Muscle of leg (tissue), 16 donors: ENCODE measurements around the gene METTL24. TPM values are rescaled to one million over a fixed set of nuclear protein-coding genes. Genes with fewer than 3 reads are reported as not detected.

Source experiments
- DNase-seq: peaks from one replicate; pipeline ENCODE4 v3.0.0; 2013
- H3K27ac ChIP-seq: one replicate; pipeline ENCODE4 v1.5.1; 2013; ENCODE audit warnings: mild to moderate bottlenecking, low read length, control low read depth
- H3K27me3 ChIP-seq: one replicate; pipeline ENCODE4 v1.6.1; 2013; ENCODE audit warnings: low read length; ENCODE audit not compliant: control insufficient read depth, insufficient read depth
- H3K36me3 ChIP-seq: one replicate; pipeline ENCODE4 v1.6.1; 2013; ENCODE audit warnings: low read length; ENCODE audit not compliant: control insufficient read depth, insufficient read depth
- H3K4me1 ChIP-seq: one replicate; pipeline ENCODE4 v1.6.1; 2013; ENCODE audit warnings: low read length; ENCODE audit not compliant: control insufficient read depth, insufficient read depth
- H3K4me3 ChIP-seq: one replicate; pipeline ENCODE4 v1.5.1; 2013; ENCODE audit warnings: low read length, control low read depth
- H3K9me3 ChIP-seq: replicated peaks from 2 replicates; pipeline ENCODE4 v1.6.1; 2013; ENCODE audit warnings: low read depth, low read length; ENCODE audit not compliant: control insufficient read depth
- WGBS: methylation state at CpG from one replicate; pipeline ENCODE4 v1.1.5; 2013; ENCODE audit warnings: missing lambda C conversion rate; ENCODE audit not compliant: insufficient coverage; 5-methylcytosine and 5-hydroxymethylcytosine counted together
- long read RNA-seq, 11 donors: transcript quantifications; one replicate each; lab custom pipeline, GENCODE V29; 2026
- polyA plus RNA-seq, 8 donors: library from polyadenylated mRNA; unstranded; fragments of 120-200 nt; gene quantifications; one replicate each; pipeline versions ENCODE4 v1.2.1 to v1.2.3, GENCODE V29; 2013; ENCODE audit warnings: inconsistent platforms in 1 of 8, low replicate concordance in 1 of 8; ENCODE audit not compliant: insufficient read length in 8 of 8, insufficient read depth in 1 of 8
- total RNA-seq: library from RNA; stranded (reverse); fragments of 120-200 nt; gene quantifications from one replicate; pipeline ENCODE4 v1.2.4, GENCODE V29; 2013

The METTL24 gene, protein sequence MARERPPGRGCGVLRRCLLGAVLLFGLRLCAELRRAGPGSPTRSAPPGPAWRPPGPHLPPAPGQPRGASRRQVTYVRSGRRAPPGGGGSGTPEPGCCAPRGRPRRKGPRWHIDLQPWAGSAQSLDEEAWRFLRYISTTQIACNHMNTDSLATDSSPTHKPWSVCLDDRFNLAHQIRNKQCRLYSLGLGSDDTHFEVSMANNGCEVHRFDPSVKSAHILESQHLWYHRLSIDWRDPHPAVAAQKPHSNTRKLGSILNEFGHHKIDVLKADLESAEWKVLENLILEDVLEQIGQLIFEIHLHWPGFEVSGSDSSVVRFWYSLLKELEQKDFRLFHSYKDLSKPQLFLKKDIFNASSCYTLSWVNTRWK
- total RNA-seq (1.4 TPM), polyA plus RNA-seq (1 to 10 TPM in 3 of 8 donors, under 1 TPM in 5; 0.28 to 2.2 (median 0.75) TPM)
- long read RNA-seq, donor 1: 0 reads
- long read RNA-seq, donor 2: 0 reads
- long read RNA-seq, donor 3: 0 reads
- long read RNA-seq, donor 4: 0 reads
- long read RNA-seq, donor 5, partial matches to known transcripts: 0 of 1 reads
- long read RNA-seq, donor 5, other reads (novel, unspliced or antisense): 0 of 1 reads
- long read RNA-seq, donor 6: 0 reads
- long read RNA-seq, donor 7: 0 reads
- long read RNA-seq, donor 8: 0 reads
- long read RNA-seq, donor 9: 0 reads
- long read RNA-seq, donor 10: 0 reads
- long read RNA-seq, donor 11: 0 reads

DNA sequence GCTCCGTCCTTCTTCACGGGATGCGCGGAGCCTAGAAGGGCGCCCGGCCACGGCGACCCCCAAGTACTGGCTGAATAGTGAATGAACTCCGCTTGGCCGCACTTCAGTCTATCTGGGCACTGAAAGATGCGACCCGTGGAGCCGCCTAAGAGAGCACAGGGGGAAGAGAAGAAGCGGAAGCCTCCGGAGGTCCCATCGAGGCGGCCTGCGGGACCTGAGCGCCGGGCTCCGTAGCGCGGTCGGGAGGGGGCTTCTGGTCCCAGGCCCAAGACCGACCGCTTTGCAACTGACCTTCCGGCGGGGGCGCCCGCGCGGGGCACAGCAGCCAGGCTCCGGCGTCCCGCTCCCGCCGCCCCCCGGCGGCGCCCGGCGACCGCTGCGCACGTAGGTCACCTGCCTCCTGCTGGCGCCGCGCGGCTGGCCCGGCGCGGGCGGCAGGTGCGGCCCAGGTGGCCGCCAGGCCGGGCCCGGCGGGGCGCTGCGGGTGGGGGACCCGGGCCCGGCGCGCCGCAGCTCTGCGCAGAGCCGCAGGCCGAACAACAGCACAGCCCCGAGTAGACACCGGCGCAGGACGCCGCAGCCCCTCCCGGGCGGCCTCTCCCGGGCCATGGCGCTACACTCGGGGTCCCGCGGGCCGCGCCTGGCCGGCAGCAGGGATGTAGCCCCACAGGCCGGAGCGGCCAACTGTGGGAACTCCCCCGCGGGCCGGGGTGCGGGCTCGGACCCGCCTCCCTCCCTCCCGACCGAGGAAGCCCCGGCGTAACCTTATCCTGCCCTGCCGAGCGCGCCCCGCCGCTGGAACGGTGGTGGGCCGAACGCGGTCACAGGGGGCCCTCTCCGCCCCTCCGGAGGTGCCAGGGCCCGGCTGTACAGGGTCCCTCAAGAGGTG is at the start of gene METTL24:
Gene METTL24 (minus strand): TSS at position 686 of the 889 bp plus-strand sequence. CDS start 77 bp downstream, at position 609.
- DNase-seq: no peak
- H3K4me3 ChIP-seq: peak within 1 kb of the TSS; percentile 37
- H3K9me3 ChIP-seq: no peaks in the 10 kb centered on the region
- WGBS: under 1% methylated on average over 101 of the region's 107 CpGs
- H3K27ac ChIP-seq: peak within 1 kb of the TSS; percentile 16
- H3K27me3 ChIP-seq: peaks cover 39% of the 10 kb centered on the region
- H3K4me1 ChIP-seq: peaks cover 7% of the 10 kb centered on the region
- H3K36me3 ChIP-seq: no peaks in the 10 kb centered on the region

DNA sequence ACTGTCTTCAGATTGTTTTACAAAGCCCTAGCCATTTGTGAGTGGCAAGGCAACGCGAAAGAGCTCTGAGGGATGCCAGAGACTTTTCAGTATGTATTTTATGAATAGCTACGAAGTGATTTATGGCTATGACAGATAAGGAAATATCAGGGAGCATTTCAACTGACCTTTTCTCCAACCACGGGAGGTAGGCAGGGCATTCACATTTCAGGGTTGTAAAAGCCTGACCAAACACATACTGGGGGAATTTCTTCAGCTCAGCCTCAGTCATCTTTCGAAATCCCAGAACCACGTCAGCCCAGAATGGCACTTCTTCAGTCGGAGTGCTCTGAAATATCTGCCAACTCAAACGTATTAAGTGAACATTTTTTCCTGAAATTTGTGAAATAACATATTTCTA is 46.5 kb upstream of the METTL24 start:
- Histone ChIP-seq H3K36me3 (no peaks in the 10 kb centered on the region), H3K4me1 (no peaks in the 10 kb centered on the region), H3K4me3 (no peak overlapping the region), H3K27me3 (peaks cover 3% of the 10 kb centered on the region), H3K9me3 (no peaks in the 10 kb centered on the region), H3K27ac (no peak overlapping the region)
- no peak for DNase-seq
- 59% methylated on average over 5 of the region's 8 CpGs for WGBS

DNA sequence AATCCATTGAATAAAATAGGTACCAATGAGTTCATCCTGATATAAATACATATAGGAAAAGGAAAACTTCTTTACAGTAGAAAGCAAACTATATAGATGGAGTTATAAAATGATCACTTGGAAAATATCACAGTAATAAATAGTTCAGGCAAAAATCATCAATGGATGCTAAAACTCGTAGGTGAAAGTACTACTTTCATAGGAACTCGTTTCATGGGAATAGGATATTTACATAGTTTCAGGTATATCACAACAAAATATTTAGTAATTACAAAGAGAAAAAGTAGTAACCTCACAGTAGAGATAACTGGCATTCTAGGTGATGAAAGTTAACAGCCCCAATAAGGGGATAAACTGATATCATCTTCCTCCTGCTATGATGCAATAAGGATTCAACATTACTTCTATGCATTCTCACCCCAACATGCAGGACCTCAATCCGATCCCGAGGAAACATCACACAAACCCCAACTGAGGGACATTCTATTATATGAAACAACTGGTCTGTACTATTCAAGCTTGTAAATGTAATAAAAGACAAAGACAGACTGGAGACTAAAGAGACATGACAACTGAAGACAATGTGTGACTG is 43.5 kb upstream of the METTL24 start:
- H3K27ac ChIP-seq: no peak overlapping the region
- no peaks in the 10 kb centered on the region for H3K9me3 ChIP-seq
- H3K36me3 ChIP-seq: no peaks in the 10 kb centered on the region
- H3K4me1 ChIP-seq: no peaks in the 10 kb centered on the region
- H3K4me3 ChIP-seq: no peak overlapping the region
- peaks cover 3% of the 10 kb centered on the region for H3K27me3 ChIP-seq
- no CpG with 5 or more reads among the region's 4 CpGs for WGBS
- DNase-seq: no peak

DNA sequence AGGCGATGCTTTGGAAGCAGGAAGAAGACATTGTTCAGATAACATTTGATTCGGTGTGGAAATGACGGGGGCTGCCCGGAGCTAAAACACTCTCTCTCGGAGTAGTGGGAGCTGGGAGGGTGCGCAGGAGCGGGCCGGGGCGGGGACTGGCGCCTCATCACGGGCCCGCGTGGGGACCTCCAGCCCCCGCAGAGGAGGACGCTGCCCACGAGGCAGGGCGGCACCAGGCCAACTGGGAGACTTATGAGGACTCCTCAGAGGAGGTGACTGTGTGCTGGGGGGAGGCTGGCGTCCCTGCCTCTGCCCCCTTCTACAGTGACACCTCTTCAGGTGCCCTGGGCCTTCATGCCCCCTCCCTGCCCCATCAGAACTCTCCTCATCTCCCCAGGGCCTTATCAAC is 42.1 kb upstream of the METTL24 start:
- H3K9me3 ChIP-seq: no peaks in the 10 kb centered on the region
- peaks cover 3% of the 10 kb centered on the region for H3K27me3 ChIP-seq
- no peaks in the 10 kb centered on the region for H3K4me1 ChIP-seq
- no peak for DNase-seq
- 87% methylated on average over 5 of the region's 18 CpGs for WGBS
- H3K4me3 ChIP-seq: no peak overlapping the region
- H3K27ac ChIP-seq: no peak overlapping the region
- no peaks in the 10 kb centered on the region for H3K36me3 ChIP-seq

DNA sequence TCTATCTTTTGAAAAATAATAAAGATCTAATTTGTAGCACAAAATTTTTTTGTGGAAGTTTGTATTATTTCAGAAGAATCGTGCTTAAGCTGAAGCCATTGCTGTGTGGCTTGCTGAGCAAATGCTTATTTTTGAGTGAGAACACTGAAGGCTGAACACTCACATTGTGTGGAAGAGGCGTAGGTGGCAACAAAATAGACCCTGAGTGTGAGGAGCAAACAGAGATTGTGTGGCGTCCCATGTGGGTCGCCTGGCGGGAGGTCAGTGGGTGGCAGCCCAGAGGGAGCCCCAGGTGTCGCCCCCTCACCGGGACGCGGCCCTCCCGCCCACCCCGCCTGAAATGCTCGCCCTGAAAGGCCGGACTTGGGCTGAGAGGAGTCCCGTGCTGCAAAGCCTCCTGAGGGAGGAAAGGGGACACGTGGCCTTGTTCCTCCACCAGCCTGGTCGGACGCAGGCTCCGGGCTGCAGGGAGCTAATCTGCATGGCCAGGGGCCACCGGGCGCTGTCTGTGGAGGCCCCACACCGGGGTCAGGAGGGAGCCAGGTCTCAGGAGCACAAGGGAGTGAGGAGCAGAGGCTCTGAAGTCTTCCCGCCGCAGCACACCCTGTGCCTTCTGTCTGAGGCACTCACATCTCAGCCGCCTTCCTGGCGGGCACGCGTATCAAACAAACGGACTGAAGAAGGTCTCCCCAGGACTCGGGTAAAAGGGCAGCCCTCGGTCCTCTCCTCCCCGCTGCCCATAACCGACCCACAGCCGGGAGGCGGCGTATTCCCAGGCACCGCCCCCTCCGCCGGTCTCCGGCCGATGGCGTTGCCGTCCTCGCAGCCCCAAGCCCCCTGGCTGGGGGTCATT is 41.3 kb upstream of the METTL24 start:
- H3K27me3 ChIP-seq: peaks cover 3% of the 10 kb centered on the region
- WGBS: 38% methylated on average over 43 of the region's 43 CpGs
- no peak overlapping the region for H3K27ac ChIP-seq
- H3K4me3 ChIP-seq: peak overlapping the region; percentile 23
- H3K36me3 ChIP-seq: no peaks in the 10 kb centered on the region
- no peak for DNase-seq
- H3K4me1 ChIP-seq: no peaks in the 10 kb centered on the region
- H3K9me3 ChIP-seq: no peaks in the 10 kb centered on the region

DNA sequence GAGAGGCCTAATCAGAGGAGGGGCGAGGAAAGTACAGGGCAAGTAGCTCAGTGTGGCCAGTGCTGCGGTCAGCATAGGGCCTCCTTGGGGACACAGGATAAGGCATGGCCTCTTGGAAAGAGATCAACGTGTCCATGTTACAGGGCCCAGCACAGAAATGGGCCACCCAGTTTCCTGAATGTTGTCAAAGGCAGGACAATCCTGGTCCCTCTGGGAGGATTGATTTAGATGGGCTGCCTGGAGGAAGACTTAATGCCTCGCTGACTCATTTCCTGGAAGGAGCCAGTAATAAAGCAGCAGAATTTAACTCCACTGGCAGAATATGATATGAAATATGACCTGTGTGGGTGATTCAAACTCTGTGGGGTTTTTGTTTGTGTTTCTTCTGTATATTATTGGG is 40.6 kb upstream of the METTL24 start:
- H3K4me1 ChIP-seq: no peaks in the 10 kb centered on the region
- no peaks in the 10 kb centered on the region for H3K36me3 ChIP-seq
- no peak for DNase-seq
- H3K9me3 ChIP-seq: no peaks in the 10 kb centered on the region
- H3K4me3 ChIP-seq: no peak overlapping the region
- H3K27me3 ChIP-seq: peaks cover 3% of the 10 kb centered on the region
- H3K27ac ChIP-seq: no peak overlapping the region
- WGBS: 77% methylated on average over 3 of the region's 4 CpGs

DNA sequence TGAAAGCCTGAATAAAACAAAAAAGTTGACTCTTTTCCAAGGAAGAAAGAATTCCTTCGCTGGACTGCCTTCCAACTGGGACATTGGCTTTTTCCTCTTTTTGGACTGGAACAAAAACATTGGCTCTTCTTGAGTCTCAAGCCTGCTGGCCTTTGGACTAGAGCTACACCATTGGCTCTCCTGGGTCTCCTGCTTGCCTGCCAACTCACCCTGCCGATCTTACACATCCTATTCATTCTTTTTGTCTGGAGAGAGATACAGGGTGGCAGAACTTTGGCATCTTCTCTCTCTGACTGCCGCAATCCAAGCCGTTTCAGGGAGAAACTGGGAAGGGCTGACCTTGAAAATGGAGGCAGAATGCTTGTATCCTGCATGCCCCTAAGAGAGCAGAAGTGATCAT is 37.1 kb upstream of the METTL24 start:
- Histone ChIP-seq H3K36me3 (no peaks in the 10 kb centered on the region), H3K27me3 (no peaks in the 10 kb centered on the region), H3K4me3 (no peak overlapping the region), H3K4me1 (no peaks in the 10 kb centered on the region), H3K9me3 (no peaks in the 10 kb centered on the region), H3K27ac (no peak overlapping the region)
- WGBS: 70% methylated on average over 1 of the region's 4 CpGs
- no peak for DNase-seq

DNA sequence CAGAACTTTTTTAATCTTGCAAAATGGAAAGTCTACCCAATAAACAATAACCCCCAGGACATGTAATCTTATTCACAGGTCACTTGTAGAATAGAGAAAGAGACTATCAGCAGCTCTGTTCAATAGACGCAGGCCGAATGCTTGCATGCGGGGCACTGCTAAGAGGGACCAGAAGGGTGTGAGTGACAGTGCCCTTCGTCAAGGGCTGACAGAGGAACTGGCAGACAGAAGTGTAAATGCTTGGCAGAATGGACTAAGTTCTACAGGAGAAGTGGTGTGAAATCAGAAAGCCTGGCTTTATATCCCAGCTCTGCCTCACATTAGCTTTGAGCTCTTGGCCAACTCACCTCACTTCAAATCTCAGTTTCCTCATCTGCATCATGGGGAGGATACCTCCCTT is 36.3 kb upstream of the METTL24 start:
- 94% methylated on average over 4 of the region's 4 CpGs for WGBS
- H3K36me3 ChIP-seq: no peaks in the 10 kb centered on the region
- H3K9me3 ChIP-seq: no peaks in the 10 kb centered on the region
- H3K4me1 ChIP-seq: no peaks in the 10 kb centered on the region
- H3K4me3 ChIP-seq: no peak overlapping the region
- H3K27me3 ChIP-seq: no peaks in the 10 kb centered on the region
- H3K27ac ChIP-seq: no peak overlapping the region
- DNase-seq: no peak

DNA sequence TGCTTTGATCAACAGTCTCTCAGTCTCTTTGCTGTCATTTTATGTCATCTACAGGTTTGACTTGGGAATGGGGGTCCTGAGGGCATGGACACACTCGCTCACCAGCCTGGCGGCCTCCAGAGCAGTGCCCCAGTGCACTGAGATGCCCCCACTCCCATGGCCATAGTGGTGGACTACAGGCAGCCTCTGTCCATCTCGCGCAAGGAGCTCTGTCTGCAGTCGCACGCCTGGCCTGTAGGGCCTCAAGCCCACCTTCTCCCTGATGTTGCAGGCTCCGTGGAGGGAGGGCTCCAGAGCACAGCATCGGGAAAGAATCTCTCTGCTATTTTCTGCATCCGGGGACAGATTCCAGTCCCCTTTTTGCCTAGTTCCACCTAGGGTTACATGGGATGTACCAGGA is 34.6 kb upstream of the METTL24 start:
- H3K4me1 ChIP-seq: no peaks in the 10 kb centered on the region
- DNase-seq: no peak

More for the DNA sequence above, 34.6 kb upstream of the METTL24 start:
- WGBS: 71% methylated on average over 7 of the region's 9 CpGs
- Histone ChIP-seq H3K4me3 (no peak overlapping the region), H3K27ac (no peak overlapping the region), H3K9me3 (no peaks in the 10 kb centered on the region), H3K36me3 (no peaks in the 10 kb centered on the region), H3K27me3 (no peaks in the 10 kb centered on the region)
